HG02571 (cell line): Measurements from ENCODE around the gene OR8B8.
"Not testable (repeated sequence)": the region's sequence is repeated elsewhere in the genome, so short reads cannot be mapped to it uniquely, and the experiment has no call there.

Source experiments
- ATAC-seq: cut with Tn5 transposase; IDR thresholded peaks from one replicate; pipeline ENCODE4 v1.9.1; 2021; ENCODE audit warnings: mild to moderate bottlenecking, moderate library complexity; ENCODE audit not compliant: unreplicated experiment

The OR8B8 gene

GRCh38 chr11:124445646-124446150 lies at the start of gene OR8B8:
Gene OR8B8 (minus strand): TSS chr11:124445696. CDS start chr11:124441085, 4,611 bp downstream.
- no peak for ATAC-seq

DNA sequence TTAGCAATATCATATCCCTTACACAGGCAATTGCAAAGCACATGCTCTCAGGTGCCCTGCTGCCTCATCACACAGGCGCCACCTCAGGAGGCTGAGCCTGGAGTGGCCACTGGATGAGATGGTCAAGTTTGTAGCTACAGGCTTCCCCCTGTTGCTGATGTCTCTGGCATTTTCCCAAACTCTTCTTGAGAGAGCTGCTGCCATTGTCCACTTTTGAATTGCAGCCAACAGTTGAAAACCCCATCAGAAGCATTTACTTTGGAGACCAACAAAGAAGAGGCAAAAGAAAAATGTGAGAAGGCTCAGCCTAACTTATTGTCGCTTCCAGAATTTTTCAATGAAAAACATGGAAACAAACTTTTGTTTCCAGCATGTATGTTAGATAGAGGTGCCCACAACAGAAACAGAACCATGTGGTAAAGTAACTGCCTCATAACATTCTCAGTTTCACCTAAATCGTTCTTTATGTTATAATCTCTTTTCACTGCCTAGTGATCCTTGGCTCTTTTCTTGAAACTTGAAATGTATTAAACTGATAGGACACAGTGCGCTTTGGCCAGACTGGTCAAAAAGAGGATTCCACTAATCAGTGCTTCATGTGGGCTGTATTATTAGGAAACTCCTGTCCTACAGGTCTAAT lies 47.6 kb upstream of the OR8B8 start:
- ATAC-seq = no peak

DNA sequence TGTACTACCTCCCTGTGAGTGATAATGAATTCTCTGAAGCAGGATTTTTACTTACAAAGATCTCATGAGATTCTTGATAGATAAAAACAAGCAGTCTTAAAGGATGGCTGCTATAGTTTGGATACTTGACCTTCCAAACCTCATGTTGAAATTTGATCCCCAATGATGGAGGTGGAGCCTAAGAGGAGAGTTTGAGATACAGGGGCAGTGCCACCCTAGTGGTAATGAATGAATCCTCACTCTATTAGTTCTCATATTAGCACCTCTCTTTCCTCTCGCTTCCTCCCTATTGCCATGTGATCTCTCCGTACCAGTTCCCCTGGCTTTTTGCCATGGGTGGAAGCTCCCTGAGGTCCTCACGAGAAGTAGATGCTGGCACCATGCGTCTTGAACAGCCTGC lies 37.9 kb upstream of the OR8B8 start:
- no peak for ATAC-seq

GRCh38 chr11:124482362-124483147 lies 37.1 kb upstream of the OR8B8 start:
- ATAC-seq = no peak

- ATAC-seq = peak; percentile 63
These were observed 36.1 kb upstream of the OR8B8 start for GRCh38 chr11:124481365-124482323.

DNA sequence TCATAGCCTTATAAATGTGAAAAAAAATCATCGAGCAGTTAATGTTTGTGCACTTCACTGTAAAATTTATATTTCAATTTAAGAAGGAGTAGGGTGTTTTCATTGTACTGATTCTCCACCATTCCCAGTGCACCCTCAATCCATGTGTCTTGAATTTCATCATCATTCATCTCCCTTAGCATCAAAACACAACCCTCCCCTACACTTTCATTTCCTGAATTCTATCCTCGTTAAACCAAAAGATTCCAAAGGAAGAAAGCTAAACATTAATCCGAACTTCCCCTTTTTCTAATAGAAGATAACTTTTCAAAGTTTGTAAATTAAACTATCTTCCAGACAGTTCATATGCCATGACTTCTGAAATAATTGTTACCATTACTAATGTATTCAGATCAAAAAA lies 34.1 kb upstream of the OR8B8 start:
- ATAC-seq = no peak

- no peak for ATAC-seq
These were observed 29.8 kb upstream of the OR8B8 start for GRCh38 chr11:124475265-124475664.

GRCh38 chr11:124474779-124475178 lies 29.3 kb upstream of the OR8B8 start:
- ATAC-seq = no peak

- ATAC-seq = no peak
These were observed 28.6 kb upstream of the OR8B8 start for GRCh38 chr11:124474079-124474478.

DNA sequence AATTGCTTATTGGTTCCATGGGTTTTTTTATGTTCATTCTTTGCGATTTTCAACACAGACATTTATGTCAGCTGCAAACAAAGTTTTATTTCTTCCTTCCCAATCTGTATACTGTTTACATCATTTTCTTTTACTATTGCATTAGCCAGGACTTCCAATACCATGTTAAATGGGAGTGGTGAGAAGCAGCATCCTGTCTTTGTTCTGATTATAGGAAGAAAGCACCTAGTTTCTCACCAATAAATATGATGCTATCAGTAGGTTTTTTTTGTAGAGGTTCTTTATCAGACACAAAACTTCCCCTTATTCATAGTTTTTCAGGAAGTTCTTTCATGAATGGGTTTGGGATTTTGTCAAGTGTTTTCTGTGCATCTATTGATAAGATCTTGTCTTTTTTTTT lies 28.0 kb upstream of the OR8B8 start:
- no peak for ATAC-seq

DNA sequence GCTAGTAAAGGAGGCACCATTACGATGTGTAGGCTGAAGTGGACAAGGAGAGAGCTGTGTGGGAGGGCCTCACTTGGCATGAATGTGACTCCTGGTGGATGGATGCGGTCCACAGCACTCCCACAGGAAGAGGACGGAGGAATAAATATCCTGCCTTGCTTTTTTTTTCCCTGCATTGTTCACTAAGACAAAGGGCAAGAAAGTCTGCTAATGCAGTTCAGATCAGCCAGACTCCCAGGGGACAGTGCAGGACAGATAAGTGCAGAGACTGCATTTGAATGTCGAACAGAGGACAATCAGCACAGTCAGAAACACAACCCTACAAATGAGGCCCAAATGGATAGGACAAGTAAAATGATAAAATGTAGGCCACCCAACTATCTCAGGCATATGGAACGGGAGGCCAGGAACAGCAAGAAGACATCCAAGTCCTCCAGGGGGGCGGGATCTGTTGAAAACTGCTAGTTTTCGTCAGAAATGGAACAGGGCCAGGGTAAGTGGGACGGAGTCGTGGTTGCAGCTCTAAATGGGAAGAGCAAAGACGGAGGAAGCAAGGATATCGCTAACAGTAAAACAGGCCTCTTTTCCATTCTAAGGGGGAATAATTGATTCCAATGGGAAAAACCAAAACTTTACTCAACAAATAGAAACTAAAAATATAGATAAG lies 25.2 kb upstream of the OR8B8 start:
- no peak for ATAC-seq

DNA sequence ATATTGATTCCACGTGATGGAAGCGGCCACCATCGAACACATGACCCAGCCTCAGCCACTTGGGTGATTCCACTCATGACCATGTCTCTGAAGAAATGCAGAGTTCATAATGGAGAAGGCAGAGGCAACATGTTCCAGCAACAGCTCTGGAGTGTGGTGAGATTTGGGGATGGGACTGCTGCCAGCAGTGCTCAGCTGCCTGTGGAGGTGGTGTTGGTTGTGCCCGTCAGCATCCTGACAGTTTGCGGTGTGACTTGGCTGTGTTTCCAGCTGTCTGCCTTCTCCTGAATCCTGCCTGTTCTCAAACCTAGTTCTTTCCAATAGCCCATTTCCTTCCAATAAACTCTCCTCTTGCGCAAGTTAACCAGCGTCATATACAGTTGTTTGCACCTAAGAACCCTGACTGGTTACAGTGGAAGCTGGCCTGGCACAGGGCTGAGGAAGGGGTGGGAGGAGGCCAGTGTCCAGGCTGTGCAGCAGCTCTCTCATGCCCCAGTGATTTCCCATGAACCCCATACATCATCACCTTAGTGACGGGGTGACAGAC lies 22.0 kb upstream of the OR8B8 start:
- ATAC-seq = no peak

DNA sequence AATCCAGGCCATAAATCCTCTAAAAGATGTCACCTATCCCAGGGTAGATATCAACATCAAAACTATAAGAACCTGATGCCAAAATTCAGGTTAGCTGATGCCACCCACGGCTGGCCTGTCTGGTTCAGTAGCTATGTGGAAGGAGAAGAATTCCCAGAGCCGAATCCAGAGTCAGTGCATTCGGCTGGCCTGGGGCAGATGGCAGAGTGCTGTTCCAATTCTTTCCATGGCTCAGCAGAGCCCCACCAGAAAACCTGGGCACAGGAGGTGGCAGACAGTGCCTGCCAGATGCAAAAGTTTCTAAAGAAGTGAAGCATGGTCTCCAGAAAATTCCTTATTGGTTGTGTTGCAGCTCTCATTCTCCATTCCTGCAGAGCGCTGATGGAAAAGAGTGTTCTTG lies 19.9 kb upstream of the OR8B8 start:
- ATAC-seq = no peak

GRCh38 chr11:124463990-124464389 lies 18.5 kb upstream of the OR8B8 start:
- no peak for ATAC-seq

- no peak for ATAC-seq
These were observed 17.8 kb upstream of the OR8B8 start for GRCh38 chr11:124463324-124463723.

- no peak for ATAC-seq
These were observed 15.0 kb upstream of the OR8B8 start for GRCh38 chr11:124460459-124460858.

- not testable (repeated sequence) for ATAC-seq
These were observed 13.9 kb upstream of the OR8B8 start for GRCh38 chr11:124459379-124459778.

- ATAC-seq = no peak
These were observed 9.1 kb upstream of the OR8B8 start for GRCh38 chr11:124454552-124454951.

GRCh38 chr11:124446916-124447315 lies 1.4 kb upstream of the OR8B8 start:
- no peak for ATAC-seq

- no peak for ATAC-seq
These were observed 2.6 kb downstream of the OR8B8 start for GRCh38 chr11:124442847-124443246.
